D341Med (cell line): ENCODE data around the gene MDN1.
"Not testable (repeated sequence)": the region's sequence is repeated elsewhere in the genome, so short reads cannot be mapped to it uniquely, and the experiment has no call there.

Experiments
- DNase-seq: peaks from one replicate; pipeline ENCODE4 v3.0.0; 2012; ENCODE audit warnings: low spot score

Gene MDN1

DNA sequence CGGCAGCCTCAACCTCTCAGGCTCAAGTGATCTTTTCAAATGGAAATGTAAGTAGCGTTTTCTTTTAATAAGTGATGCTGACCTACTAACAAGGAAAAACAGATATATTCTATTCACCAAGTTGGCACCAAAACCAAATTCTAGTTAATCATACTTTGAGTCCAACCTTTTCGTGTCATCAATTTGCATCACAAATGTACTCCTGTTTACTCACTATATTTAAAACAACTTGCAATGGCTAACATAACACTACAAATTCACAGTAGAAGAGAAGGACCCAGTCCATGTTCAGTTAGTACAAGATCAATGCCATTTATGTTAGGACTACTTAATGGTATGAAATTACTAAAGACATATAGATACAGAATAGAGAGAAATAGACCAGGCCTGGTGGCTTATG is 50.0 kb downstream of the MDN1 start:
- no peak for DNase-seq

DNA sequence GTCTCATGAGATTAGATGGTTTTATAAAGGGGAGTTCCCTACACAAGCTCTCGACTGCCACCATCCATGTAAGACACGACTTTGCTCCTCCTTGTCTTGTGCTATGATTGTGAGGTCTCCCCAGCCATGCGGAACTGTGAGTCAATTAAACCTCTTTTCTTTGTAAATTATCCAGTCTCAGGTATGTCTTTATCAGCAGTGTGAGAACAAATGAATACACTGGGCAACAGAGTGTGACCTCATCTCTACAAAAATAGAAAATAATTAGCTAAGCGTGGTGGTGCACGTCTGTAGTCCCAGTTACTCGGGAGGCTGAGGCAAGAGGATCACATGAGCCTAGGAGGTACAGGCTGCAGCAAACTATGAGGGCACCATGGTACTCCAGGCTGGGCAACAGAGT is 51.3 kb downstream of the MDN1 start:
- DNase-seq: no peak

DNA sequence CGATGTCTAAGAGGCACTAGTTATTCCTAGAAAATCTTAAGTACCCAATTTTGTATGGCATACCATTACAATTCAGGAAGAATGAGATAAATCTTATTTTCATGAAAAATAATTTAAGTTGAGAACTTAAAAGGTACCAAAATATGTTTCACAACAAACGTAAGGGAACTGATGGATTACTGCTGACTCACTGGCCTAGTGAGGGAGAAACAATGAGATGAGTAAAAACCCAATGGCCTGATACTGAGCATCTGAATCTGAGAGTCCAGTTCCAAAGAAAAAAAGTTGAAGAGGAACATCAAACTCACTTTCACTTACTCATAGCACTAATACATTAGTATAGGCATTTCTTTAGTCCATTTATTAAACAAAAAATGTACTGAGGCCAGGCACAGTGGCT is 56.0 kb downstream of the MDN1 start:
- no peak for DNase-seq

DNA sequence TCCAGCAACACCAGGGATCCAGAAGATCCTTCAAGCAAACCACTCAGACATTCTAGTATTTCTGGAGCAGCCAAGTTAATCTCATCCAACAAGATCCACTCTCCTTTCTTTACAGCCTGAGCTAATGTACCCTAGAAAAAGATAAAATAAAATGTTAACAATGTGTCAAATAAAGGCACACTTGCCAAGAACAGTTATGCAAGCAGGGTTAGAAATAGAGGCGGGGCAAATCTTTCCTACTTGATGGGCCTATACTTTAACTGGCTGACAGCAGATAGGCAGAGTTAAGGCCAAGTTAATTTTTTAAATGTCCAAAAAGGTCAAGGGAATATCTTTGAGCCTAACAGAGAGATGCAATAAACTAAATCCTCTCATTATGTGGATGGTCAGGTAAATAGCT is 60.8 kb downstream of the MDN1 start:
- DNase-seq: no peak

DNA sequence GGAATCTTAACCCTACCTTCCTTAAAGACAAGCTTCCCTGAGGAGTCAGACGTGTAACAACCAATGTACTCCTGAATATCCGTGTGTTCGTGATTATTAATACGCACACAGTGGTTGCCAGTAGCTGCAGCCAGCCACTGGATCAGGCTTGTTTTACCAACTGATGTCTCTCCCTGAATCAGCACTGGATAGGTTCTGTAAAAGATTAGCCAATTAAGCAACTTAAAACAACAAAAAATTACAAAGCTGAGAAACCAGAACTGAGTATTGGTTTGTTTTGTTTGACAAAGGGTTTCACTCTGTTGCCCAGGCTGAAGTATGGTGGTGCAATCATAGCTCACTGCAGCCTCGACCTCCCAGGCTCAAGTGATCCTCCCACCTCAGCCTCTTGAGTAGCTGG is 69.3 kb downstream of the MDN1 start:
- no peak for DNase-seq

DNA sequence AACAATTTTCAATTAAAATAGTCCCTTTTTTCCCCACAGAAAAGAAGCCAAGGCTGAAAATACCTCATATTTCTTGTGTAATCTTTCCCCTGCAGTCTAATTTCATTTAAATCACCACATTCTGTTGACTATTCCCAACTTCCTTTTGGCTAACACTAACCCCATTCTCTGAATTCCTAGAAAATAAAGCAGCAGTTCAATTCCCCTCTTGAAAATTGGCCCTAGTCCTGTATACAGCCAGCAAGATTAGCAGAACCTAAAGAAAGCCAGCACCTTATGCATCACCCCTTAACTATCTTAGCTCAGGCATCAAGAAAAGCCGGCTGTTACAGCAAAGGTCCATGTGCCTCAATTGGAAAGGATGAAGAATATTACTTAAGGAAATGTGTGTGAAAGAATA is 69.7 kb downstream of the MDN1 start:
- no peak for DNase-seq

DNA sequence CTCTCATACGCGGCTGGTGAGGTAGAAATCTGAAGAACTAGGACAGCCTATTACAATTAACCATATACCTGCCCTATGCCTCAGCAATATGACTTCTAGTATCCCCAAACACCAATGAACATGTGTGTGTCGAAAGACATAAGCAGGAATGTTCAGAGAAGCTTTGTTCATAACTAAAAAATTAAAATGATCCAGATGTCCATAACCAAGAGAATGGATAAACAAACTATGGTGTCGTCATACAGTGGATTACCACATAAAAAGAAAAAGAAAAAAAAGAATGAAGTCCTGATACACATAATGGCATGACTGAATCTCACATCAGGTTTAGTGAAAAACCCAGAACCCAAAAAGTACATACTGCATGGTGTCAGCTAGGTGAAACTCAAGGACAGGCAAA is 73.9 kb downstream of the MDN1 start:
- no peak for DNase-seq

DNA sequence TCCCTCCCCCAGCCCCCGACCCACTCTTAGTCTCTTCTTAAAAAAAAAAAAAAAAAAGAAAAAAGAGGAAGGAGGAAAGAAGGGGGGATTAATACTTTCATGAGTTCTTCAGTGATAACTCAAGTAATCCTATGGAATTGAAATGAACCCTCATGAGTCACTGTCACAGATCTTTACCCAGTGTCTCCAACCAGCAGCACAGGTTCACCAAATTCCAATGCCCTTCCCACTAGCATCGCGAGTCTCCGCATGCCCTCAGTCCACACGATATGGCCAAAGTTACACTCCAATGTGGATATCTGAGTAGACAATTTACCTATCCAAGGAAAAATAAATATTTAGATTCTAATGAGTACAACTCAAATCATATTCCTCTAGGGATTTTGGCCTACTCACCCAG is 74.5 kb downstream of the MDN1 start:
- DNase-seq: no peak

DNA sequence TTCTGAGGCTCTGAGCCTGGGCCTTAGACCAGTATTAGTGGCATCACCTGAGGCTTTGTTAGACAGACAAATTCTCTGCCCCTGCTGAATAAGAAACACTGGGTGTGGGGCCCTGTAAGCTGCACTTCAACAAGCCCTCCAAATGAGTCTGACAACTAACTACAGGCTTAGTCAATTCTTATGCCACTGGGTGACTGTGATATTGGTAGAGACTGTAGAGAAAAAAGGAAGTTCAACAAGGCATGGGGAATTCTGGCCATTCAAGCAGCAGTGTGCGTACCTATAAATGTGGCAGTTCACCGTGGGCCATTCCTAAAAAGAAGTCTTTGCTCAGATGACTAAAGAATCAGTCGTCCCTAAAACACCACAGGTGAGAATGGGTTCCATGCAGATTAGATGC is 82.7 kb downstream of the MDN1 start:
- DNase-seq: no peak

DNA sequence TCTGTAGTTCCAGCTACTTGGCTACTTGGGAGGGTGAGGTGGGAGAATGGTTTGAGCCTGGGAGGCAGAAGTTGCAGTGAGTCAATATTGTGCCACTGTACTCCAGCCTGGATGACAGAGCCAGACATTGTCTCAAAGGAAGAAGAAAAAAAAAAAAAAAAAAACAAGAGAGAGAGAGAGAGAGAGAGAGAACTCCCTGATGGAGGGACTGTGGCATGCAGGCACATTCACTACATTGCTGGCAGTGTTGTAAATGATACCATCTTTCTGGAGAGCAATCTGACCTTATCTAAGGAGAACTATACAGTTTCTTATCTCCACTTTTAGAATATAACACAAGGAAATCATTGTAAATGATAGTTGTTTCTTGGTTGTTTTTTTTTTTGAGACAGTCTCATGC is 85.1 kb downstream of the MDN1 start:
- DNase-seq: no peak

DNA sequence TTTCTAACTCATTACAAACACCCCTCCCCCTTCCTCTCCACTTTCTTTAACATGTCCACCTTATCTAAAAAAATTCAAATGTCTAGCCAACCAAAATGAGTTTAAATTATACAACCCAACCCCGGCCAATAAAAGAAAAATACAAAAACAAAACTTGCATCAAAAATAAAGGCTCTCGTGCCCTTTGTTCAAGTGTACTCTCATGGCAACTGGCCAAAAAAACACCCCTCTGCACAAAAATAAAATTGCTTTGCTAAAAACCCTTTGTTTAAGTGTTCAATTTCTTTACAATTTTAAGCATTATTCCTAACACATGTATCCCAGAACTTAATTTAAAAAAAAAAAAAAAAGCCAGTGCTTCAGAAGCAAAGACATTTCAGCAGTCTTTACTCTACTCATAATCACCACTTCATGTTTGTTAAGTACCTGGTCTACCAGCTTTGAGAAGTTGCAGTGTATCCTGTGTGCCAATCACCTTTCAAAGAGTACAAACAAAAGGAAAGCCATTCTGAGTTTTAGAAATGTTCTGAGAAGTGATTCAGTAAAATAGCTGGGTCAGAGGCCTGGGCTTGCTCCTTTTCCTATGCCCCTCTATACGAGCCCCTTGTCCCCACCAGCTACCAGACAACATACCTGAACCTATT is 87.5 kb downstream of the MDN1 start:
- DNase-seq: no peak

DNA sequence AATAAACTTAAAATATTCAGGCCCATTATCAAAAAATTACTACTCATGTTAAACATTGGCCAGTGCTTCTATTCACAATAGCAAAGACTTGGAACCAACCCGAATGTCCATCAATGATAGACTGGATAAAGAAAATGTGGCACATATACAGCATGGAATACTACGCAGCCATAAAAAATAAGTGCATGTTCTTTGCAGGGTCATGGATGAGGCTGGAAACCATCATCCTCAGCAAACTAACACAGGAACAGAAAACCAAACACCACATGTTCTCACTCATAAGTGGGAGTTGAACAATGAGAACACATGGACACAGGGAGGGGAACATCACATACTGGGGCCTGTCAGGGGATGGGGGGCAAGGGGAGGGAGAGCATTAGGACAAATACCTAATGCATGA is 88.3 kb downstream of the MDN1 start:
- not testable (repeated sequence) for DNase-seq

DNA sequence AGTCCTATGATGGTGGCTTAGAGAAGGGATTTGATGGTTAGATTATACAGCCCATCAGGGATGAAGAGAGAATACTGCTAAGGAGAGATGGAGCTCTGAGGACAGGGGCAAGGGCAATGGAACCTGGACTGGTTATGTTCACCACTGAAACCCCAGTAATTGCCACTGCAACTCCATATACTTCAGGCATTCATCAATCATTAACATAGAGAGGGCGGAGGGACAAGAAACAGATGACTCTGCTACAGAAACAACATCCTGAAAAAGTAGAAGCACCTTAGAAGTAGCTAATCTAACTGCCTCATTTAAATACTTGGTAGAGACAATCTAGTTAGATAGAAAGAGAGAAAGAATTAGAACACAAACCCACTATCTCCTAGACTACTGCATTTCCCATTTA is 89.8 kb downstream of the MDN1 start:
- no peak for DNase-seq

DNA sequence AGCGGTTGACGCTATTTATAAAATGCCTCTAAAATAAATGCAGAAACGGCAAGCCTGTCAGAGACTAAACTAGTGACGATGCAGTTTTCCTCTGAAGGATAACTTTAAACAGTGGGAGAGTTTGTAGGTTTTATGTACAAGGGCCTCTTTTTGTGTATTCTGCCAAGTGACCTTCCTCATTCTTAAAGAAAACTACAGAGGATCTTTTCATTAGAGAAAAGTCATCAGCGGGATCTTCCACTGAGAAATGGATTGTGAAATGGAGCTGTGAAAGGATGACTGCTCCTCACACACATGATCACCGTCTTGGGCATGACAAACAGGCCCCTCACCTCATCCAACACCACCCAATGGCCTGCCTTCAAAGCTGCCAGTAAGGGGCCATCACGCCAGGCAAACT is 92.1 kb downstream of the MDN1 start:
- no peak for DNase-seq

DNA sequence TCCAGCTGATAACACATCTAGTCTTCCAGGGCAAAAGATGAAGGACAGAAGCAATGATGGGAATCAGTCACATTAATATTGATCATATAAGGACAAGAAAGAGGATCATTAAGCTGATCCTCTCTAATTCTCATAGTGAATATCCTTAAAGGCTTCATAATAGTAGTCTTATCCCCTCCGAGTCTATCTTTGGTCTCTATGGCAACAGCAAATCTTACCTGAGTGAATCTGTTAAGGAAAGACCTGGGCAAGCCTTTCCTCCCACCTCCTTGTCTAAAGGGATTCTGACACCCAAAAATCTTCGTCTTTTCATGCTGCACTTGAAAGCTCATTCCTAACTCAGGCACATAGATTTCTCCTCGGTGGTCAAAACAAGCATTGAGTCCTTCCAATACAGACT is 94.6 kb downstream of the MDN1 start:
- DNase-seq: no peak

DNA sequence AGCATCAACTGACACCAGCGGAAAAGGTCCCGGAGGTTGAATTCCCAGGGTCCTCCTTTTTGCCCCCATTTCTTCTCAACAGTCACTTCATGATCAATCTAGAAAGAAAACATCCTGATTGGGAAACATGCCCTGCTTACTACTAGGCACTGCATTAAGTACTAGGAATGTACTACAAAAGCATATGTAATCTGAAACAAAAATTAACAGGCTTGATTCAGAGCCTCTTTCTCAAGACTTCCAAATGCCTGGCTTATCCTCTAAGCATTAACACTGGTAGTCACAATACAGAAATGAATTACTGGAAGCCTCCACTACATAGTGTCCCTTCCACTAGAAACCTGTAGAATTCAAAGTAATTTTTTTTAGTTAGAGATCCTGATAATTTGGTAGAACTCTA is 96.5 kb downstream of the MDN1 start:
- DNase-seq: no peak

DNA sequence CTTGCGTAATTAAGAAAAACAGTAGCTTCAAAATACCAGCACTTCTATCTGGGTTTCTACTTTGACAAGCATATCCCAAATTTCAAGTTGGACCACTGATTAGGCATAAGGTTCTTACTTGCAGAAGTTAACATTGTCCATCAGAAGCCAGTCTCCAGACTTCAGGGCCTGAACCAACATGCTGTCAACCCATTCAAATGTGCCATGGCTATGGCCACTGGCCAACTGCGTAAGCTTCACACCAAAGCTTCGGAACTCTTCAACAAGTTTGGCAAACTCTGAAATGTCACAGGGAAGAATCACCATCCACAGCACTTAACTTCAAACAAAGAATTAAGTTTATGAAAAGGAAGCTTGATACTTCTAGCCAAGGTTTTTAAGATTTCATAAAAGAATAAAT is 103.1 kb downstream of the MDN1 start:
- DNase-seq: no peak

DNA sequence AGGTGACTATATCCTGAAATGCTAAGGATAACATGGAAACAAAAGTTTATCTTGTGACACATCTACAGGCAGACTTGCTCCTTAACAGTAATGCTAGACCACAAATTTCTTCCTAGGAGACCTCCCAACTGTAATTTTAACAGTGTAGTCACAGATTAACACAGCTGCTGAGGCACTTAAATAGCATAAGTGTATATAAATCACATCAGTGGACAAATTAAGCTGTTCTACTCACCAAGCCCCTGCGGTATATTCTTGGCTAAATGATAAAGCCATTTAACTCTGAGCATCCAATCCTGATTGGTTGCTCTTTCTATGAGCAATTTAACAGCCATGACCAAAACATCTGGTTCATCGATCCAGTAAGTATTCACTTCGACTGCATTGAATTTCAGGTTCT is 107.8 kb downstream of the MDN1 start:
- no peak for DNase-seq

DNA sequence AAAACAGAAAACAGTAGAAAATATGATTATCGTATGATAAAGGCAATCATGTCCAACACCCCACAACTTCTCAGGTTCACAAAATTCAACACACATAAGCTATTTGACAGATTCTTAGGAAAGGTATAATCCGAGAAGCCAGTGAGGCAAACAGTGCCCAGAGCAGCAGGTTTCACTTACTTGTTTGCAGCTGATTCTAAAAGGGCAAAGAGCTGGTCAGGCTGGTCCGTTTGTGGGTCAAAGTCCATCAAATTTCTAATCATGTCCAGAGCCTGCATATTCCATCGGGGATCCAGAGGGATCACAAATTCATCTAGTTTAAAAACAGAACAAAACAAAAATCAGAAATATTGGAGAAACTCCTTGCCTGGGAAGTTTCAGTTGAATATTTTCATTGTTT is 111.3 kb downstream of the MDN1 start:
- DNase-seq: no peak

DNA sequence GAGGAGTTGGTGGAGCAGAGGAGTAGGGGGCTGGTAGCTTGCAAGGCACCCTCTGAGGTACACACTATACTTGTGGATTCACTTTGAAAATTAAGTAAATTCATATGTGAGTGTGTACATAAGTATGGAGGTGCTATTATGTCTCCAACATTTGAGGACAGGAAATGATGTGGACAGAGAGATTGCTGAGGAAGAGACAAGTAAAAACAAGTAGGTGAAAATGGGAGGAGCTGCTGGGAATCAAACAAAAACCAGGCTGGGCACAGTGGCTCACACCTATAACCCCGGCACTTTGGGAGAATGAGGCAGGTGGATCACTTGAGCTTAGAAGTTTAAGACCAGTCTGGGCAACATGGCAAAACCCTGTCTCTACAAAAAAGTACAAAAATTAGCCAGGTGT is 111.8 kb downstream of the MDN1 start:
- no peak for DNase-seq

DNA sequence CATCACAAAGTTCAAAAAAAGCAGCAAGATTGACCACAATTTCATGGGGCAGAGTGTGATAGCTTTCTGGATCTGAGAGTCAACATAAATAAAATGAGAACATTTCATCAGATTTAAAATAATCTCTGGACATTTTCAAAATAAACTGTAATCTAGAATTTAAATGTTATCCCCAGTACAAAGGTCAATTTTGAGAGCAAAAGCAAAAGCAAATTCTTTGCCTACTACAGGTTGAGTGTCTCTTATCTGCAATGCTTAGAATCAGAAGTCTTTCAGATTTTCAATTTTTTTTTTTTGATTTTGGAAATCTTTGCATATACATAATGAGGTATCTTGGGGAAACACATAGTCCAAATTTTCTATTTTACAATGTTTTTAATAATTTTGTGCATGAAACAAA is 113.5 kb downstream of the MDN1 start:
- DNase-seq: no peak

DNA sequence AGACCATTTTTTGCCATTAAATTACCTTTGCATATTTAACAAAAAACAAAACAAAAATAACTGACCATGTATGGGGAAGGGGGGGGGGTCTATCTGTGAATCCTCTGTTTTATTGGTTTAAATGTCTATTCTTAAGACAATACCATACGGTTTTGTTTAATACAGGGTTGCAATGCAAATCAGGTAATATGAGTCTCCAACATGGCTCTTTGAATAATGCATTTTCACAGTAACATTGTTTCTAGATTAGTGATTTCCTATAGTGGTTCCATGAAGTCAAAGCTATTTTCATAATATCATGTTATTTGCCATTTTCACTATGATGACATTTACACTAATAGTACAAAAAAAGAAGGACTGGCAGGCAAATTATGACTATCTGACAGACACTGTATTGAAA is 116.3 kb downstream of the MDN1 start:
- DNase-seq: no peak

DNA sequence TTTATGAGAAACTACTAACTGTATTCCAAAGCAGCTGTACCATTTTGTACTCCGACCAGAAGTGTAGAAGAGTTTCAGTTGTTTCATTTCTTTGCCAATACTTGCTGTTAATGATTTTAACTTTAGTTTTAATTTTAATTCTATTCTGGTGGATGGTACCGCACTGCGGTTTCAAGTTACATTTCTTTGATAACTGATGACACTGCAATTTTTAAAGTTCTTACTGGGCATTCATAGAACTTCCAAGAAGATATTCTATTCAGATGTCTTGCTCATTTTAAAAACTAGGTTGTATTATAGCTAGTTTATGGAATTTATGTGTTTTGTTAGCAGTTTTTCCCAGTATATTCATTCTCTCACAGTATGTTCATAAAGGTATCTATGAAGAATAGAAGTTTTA is 117.2 kb downstream of the MDN1 start:
- no peak for DNase-seq

DNA sequence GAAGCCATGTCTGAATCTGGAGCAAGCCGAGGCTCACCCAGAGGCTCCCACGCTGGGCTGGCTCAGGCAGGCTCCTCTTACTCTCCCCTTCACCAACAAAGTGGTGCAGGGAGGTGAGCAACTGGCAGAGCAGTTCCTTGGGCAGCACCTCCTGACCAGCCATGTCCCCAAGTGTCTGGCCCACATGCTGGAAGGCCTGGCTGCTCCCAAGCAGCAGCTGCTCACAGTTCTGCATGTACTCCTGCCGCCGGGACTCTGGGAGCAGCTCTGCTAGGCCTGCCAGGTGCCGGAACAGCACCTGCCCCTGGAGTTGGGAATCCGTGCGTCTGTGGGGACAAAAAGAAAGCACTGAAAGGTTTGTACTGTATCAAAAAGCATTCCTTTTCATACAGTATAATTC is 123.9 kb downstream of the MDN1 start:
- no peak for DNase-seq

DNA sequence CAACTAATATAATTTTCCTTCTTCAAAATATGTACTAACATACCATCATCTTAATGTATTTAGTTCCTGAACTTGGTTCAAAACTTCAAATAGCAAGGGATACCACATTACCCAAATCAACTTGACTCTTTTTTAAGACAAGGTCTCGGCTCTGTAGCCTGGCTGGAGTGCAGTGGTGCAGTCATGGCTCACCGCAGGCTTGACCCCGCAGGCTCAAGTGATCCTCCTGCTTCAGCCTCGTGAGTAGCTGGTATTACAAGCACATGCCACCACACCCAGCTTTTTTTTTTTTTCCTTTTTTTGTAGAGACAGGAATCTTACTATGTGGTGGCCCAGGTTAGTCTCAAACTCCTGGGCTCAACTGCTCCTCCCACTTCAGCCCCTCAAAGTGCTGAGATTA is 125.2 kb downstream of the MDN1 start:
- DNase-seq: no peak
